WERI-Rb-1 (cell line): ENCODE data around the gene ITPR2.

Source experiments
- DNase-seq: peaks from one replicate; pipeline ENCODE4 v3.0.0-alpha.2; 2020
- H3K27ac ChIP-seq: fragments of 250-450 bp; sonication (Bioruptor Pico); 2 replicates; pipeline ENCODE4 v1.5.1; 2020; ENCODE audit warnings: mild to moderate bottlenecking, moderate library complexity
- H3K27me3 ChIP-seq: fragments of 250-450 bp; sonication (Bioruptor Pico); 2 replicates; pipeline ENCODE4 v1.5.1; 2021; ENCODE audit warnings: mild to moderate bottlenecking, low read depth, moderate library complexity; ENCODE audit not compliant: insufficient read depth, severe bottlenecking
- H3K36me3 ChIP-seq: fragments of 250-450 bp; sonication (Bioruptor Pico); 2 replicates; pipeline ENCODE4 v1.5.1; 2020; ENCODE audit warnings: mild to moderate bottlenecking, moderate library complexity
- H3K4me3 ChIP-seq: 2 replicates; pipeline ENCODE4 v1.5.1; 2011; ENCODE audit warnings: low read depth, mild to moderate bottlenecking, control low read depth, low read length
- H3K9me3 ChIP-seq: fragments of 250-450 bp; sonication (Bioruptor Pico); 2 replicates; pipeline ENCODE4 v1.5.1; 2021; ENCODE audit warnings: mild to moderate bottlenecking, moderate library complexity; ENCODE audit not compliant: severe bottlenecking
- TF ChIP-seq, protein P1 (sequence below): IDR thresholded peaks from 2 replicates; pipeline ENCODE4 v1.5.1; 2011; ENCODE audit warnings: low read depth, mild to moderate bottlenecking, control low read depth, inconsistent platforms, low read length

ITPR2 gene

DNA sequence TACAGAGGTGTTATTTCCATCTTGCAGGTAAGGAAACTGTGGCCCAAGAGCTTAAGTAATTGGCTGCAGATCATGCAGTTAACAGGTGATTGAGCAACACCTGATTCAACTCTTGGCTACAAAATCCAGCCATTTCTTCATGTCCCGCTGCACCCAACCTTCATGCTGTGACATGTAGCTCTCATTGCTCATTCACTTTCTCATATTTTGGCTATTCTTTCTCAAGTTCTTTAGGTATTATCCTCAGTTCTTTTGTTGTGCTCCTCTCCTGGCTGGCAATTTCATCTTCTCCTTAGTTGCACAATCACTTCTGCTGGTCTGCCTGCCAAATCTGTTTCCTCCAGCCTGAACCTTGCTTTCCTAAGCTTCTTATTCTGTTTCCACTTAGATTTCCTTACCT, 336.8 kb downstream of the ITPR2 start:
- Histone ChIP-seq H3K36me3 (no peaks in the 10 kb centered on the region), H3K4me3 (no peak overlapping the region), H3K27ac (no peak overlapping the region), H3K27me3 (no peaks in the 10 kb centered on the region), H3K9me3 (no peaks in the 10 kb centered on the region)
- TF ChIP-seq, protein P1, sequence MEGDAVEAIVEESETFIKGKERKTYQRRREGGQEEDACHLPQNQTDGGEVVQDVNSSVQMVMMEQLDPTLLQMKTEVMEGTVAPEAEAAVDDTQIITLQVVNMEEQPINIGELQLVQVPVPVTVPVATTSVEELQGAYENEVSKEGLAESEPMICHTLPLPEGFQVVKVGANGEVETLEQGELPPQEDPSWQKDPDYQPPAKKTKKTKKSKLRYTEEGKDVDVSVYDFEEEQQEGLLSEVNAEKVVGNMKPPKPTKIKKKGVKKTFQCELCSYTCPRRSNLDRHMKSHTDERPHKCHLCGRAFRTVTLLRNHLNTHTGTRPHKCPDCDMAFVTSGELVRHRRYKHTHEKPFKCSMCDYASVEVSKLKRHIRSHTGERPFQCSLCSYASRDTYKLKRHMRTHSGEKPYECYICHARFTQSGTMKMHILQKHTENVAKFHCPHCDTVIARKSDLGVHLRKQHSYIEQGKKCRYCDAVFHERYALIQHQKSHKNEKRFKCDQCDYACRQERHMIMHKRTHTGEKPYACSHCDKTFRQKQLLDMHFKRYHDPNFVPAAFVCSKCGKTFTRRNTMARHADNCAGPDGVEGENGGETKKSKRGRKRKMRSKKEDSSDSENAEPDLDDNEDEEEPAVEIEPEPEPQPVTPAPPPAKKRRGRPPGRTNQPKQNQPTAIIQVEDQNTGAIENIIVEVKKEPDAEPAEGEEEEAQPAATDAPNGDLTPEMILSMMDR: no peak
- DNase-seq: no peak

DNA sequence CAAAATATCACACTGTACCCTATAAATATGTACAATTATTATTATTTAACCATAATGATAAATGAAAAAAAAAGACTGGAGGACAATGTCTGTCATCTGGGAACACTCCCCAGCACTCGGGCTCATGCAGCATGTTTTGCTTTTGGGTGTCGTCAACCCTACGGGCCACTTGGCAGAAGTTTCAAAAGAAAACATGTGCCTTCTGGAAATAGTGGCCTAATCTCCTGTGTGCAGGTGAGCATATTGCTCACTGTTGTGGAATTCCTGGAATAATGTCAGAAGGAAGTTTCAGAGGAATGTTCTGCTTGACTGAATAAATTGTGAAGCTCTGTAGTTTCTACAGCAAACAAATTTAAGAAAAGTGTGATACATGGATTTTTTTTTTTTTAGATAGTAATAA, 339.3 kb downstream of the ITPR2 start:
- DNase-seq: no peak
- H3K4me3 ChIP-seq: no peak overlapping the region
- TF ChIP-seq, protein P1: no peak
- no peaks in the 10 kb centered on the region for H3K36me3 ChIP-seq
- H3K27ac ChIP-seq: no peak overlapping the region
- H3K27me3 ChIP-seq: no peaks in the 10 kb centered on the region
- H3K9me3 ChIP-seq: no peaks in the 10 kb centered on the region

DNA sequence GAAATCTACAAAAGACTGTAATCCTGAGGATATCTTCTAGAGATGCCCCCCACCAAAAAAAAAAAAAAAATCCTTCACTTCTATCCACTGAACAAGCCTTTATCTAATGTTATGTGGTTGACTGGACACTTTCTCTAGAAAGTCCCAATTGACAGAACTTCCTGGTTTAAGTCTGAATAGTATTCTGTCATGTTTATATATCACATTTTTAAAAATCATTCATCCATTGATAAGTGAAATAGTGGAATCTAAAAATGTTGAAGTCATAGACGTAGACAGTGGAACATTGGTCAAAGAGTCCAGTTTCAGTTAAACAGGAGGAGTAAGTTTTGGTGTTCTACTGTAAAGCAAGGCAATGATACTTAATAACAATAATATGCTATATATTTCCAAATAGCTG, 340.6 kb downstream of the ITPR2 start:
- Histone ChIP-seq H3K27ac (no peak overlapping the region), H3K9me3 (no peaks in the 10 kb centered on the region), H3K4me3 (no peak overlapping the region), H3K27me3 (no peaks in the 10 kb centered on the region), H3K36me3 (no peaks in the 10 kb centered on the region)
- TF ChIP-seq, protein P1: no peak
- DNase-seq: no peak

DNA sequence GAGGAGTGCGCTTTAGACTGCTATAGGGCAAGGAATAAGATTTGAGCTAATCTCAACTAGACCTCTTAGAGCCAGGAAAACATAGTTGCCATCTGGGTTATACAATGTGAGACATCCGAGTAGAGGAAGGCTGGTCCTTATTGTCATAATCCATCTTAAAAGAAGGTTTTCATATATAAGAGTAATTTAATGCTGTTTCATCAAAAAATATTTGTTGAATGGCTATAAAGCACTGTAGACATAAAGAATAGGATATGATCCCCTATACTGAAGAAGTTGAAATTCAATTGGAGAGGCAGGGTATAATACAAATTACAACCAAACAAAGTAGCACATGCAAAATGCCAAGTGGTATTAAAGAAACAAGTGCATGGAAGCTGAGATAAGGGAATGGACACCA, 343.1 kb downstream of the ITPR2 start:
- no peak for DNase-seq
- Histone ChIP-seq H3K36me3 (no peaks in the 10 kb centered on the region), H3K9me3 (no peaks in the 10 kb centered on the region), H3K27me3 (no peaks in the 10 kb centered on the region), H3K27ac (no peak overlapping the region), H3K4me3 (no peak overlapping the region)
- TF ChIP-seq, protein P1: no peak

DNA sequence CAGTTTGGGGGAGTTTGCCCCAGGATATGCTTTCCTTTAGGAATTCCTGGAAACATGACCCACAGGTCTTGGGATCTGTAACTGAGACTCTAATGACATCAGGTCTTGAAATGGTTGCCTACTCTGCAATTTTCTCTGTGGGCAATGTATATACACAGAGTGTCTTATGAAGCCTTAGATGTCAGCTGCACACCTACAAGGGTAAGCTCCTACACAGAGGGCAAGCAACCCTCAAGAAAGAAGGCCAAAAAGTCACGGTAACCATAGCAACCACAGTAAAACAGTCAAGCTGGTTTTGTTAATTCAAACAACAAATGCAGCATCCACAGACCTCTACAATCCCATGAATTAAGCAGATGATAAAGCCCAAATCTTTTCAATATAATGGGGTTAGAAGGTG, 344.6 kb downstream of the ITPR2 start:
- Histone ChIP-seq H3K4me3 (no peak overlapping the region), H3K27ac (no peak overlapping the region), H3K9me3 (no peaks in the 10 kb centered on the region), H3K36me3 (no peaks in the 10 kb centered on the region), H3K27me3 (no peaks in the 10 kb centered on the region)
- TF ChIP-seq, protein P1: no peak
- DNase-seq: no peak

DNA sequence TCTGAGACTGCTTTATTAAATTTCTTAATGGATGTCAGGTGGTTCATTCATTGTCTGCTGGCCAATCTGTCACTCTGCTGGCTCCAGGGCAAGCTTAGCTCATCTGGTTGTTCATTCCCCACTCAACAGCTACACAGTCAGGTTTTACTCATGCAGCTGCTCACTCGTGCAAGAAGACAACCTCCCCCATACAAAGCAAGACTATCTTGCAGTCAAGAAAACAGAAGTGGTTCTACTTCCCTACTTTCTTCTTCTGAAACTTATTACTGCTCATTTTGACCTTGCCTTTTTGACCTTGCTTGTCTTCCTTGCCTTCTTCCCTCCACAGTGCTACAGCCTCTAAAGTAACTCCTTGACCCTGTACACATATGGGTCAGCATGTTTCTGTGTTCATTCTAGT, 359.7 kb downstream of the ITPR2 start:
- Histone ChIP-seq H3K27ac (no peak overlapping the region), H3K9me3 (no peaks in the 10 kb centered on the region), H3K27me3 (no peaks in the 10 kb centered on the region), H3K36me3 (no peaks in the 10 kb centered on the region), H3K4me3 (no peak overlapping the region)
- no peak for DNase-seq
- TF ChIP-seq, protein P1: no peak
